A172 (cell line): ENCODE results near the gene NTSR1. TPM values are rescaled to one million over a fixed set of nuclear protein-coding genes. Genes with fewer than 3 reads are reported as not detected.
A peak's percentile ranks its signal among the peaks of the same experiment; 100 is the strongest.

Source experiments
- DNase-seq: peaks from one replicate; pipeline ENCODE4 v3.0.0-alpha.2; 2015; ENCODE audit warnings: low spot score
- total RNA-seq: library from RNA; depleted of rRNA; stranded (reverse); fragments of >200 nt; shearing (Covaris generic); gene quantifications from 2 replicates; pipeline ENCODE4 v1.2.3, GENCODE V29; 2014; rRNA removed

Gene NTSR1
- total RNA-seq = 8.3 and 9.0 TPM in 2 replicates

GRCh38 chr20:62708591-62709536, at the start of gene NTSR1:
TSS of gene NTSR1 (plus strand) at chr20:62708836. CDS start at chr20:62709208, 372 bp downstream.
- DNase-seq = no peak

DNA sequence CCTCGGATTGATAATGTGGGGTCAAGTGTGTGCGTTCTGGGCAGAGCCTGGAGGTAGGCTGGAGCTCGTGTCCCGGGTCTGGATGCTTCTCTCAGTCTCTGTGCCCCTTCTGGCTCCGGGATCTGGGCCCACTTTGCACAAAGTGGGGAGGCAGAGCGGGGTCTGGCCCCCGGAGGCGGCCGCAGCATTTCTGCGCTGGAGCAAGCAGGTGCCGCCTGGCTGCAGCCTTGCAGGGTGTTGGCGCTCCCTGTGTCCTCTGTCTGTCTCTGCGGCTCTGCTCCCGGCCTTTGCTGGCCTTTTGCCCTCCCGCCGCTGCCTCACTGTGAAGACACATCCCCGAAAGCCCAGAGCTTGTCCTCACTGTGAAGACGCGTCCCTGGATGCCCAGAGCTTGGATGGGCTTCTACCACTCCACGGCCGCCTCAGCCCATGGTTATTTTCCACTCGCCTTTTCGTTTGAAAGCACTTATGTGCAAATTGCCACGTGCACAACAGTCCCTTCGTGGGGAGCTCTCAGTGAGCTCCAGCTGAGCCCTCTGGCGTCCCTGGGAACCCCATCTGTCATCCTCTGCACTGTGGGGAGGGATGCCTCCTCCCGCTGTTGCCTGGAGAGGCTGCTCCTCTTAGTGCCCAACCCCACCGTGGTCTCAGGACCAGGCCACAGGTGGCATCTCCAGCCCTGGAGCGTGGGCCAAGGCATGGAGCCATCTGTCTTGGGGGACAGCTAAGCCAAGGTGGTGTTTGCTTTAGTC, 49.0 kb upstream of the NTSR1 start:
- no peak for DNase-seq

- DNase-seq = no peak
These were observed 48.4 kb upstream of the NTSR1 start for GRCh38 chr20:62660240-62660615.

DNA sequence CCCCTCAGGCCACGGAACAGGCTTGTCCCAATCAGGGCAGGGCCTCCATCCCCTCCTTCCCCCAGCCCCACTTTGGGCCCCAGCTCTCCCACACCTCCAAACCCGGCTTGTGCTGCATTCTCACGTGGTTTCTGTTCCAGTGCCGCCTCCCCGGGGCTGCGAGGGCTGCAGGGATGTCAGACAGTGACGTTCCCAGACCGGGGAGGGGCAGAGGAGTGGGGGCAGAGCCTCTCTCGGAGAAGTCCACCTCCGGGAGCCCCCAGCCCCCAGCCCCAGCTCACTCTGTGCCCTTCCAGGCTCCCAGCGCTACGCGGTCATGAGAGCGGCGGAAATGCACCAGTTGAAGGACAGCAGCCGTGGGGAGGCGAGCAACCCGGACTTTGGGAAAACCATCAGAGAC, 47.9 kb upstream of the NTSR1 start:
- DNase-seq = no peak

- no peak for DNase-seq
These were observed 47.0 kb upstream of the NTSR1 start for GRCh38 chr20:62661647-62662046.

DNA sequence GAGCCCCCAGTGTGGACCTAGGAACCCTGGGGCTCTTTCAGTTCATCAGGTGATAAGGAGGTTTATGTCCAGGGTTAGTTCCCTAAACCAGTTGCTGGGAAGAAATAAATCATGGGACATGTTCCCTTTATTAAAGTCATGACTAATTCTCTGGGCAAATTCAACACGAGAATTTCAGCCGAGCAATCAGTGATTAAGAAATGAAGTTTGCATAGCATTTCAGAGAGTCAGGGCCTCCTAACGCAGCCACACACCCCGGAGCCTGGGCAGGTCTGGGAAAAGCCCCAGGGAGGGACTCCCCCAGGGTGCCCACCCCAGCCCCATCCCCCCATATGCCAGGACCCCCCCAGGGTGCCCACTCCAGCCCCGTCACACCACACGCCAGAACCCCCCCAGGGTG, 46.2 kb upstream of the NTSR1 start:
- peak; percentile 90 for DNase-seq

GRCh38 chr20:62663145-62664018, 45.3 kb upstream of the NTSR1 start:
- DNase-seq = no peak

GRCh38 chr20:62664019-62664971, 44.3 kb upstream of the NTSR1 start:
- no peak for DNase-seq

DNA sequence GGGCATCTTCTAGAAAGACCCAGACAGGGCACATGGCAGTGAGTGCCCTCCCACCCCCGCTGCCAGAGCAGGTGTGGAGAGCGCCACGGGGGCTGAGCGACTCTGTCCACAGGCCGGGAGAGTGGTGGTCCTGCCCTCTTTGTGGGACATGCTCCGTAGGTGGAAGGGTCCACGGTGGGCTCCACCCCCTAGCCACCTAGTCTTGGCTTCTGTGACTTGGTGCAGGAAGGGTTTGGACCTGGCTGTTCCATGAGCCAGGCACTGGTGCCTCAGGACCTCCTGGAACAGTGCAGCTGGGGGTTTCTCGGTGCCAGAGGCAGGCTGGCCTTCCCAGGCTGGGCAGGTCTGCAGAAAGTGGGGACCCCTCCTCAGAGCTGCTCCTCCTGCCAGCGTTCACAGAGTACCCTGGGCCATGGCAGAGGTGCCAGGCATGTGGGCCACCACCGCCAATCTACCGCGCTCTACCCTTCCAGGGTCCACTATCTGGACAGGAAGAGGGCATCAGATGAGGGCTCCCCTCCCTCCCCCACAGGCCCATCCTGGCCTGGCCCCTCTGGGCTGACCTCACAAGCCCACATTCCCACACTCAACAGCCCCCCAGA, 43.4 kb upstream of the NTSR1 start:
- no peak for DNase-seq

- peak; percentile 19 for DNase-seq
These were observed 42.6 kb upstream of the NTSR1 start for GRCh38 chr20:62665826-62666735.

DNA sequence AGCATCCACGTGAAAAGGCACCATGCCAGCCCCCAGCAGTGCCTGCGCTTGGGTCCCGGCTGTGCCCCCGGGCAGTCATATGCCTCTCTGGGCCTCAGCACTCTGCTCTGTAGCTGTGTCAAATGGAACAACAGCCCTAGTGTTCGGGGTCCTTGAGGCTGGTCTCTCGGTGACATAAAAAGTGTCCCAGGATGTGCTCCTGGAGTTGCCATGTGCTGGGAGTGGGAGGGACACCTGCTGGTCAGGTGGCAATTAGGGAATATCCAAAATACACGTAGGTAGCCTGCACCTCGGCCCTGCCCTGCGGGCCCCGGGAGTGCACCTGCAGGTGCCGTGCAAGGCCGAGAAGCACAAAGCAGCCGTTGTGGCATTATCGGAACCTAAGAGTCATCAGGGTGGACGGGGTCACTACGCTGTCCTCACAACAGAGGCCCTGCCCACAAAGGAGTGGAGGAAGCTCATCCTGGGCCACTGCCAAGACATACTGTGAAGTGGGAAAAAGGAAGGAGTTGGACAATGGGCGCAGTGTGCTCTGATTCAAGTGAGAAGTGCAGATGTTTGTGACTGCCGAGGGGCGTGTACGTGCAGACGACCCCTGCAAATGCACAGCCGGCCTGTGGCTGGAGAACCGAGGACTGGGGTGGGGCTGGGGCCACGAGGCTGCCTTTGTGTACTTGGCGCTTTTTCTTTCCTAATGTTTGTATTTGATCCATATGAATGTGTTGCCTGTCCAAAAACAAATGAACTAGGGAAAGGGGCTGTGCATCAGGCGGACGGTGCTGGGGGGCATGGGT, 41.7 kb upstream of the NTSR1 start:
- DNase-seq = peak; percentile 90

- no peak for DNase-seq
These were observed 40.9 kb upstream of the NTSR1 start for GRCh38 chr20:62667530-62668440.

DNA sequence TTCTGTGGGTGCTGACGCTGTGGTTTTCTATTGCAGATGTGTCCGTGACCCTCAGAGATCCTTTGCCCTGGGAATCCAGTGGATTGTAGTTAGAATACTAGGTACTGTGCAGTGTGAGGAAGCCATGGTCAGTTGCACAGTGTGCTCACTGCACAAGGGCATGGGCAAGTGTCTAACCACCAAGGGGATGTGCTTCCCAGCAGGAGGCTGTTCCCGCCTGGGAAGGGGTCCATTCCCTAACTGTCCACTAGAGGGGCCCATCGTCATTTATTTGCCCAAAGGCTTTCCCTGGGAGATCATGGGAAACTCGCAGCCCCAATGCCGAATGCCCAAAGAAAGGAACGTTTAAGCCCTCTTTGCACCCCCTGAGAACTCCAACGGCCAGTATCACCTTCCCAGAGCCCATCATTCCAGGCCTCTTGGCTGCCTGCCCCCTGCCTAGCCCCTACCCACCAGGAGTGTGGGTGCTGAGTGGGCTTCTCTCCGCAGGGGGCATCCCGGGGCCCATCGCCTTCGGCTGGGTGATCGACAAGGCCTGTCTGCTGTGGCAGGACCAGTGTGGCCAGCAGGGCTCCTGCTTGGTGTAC, 40.1 kb upstream of the NTSR1 start:
- DNase-seq = peak; percentile 86

DNA sequence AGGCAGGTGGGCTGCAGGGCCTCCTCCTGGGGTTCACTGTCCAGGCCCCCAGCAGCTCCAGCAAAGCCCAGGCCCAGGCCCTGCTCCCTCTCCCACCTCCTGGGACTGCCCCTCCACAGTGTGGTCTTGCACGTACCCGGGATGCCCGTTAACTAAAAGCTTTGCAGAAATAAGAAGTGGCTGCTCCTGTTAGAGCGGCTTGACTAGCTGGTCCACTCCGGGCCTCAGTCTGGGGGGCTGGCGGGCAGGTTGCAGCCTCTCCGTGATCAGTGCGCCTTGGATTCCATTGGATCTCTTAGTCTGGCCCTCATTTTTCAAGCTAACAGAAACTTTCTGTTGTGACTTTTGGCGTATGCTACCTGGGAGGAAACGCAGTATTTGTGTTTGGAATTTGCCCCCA, 39.4 kb upstream of the NTSR1 start:
- no peak for DNase-seq

DNA sequence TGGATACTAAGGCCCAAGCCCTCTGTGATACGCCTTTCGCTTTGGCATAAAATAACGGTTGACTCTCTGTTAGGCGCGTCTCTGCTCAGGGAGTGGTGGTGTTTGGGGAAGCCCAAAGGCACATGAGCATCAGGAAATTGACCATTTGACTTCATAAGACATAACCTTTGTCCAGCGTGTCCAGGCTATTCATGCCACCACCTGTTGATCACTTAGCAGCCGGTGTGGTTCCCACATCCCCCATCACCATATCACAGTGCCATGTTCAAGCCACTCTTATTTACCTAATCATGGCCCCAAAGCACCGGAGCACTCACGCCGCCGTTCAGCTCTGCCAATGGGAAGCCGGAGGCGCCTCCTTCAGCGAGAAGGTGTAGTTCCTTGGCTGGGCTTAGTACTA, 38.5 kb upstream of the NTSR1 start:
- DNase-seq = no peak

DNA sequence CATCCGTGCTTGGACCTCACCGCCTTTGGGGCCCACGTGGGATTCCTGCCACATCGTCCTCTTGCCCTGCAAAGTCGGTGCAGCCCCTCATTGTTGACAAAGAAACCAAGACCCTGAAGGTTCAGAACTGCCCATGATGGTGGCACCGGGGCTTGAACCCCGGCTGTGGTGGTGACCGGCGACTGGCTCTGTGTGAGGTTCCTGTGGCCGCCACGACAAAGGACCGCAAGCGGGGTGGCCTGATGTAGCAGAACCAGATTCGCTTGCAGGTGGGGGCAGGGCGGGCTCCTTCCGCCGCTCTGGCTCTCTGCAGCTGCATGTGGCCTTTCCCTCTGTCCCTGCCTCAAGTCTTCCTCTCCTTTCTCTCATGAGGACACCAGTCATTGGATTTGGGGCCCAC, 37.6 kb upstream of the NTSR1 start:
- no peak for DNase-seq

DNA sequence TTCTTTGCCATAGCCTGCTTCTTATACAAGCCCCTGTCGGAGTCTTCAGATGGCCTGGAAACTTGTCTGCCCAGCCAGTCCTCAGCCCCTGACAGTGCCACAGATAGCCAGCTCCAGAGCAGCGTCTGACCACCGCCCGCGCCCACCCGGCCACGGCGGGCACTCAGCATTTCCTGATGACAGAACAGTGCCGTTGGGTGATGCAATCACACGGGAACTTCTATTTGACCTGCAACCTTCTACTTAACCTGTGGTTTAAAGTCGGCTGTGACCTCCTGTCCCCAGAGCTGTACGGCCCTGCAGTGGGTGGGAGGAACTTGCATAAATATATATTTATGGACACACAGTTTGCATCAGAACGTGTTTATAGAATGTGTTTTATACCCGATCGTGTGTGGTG, 36.9 kb upstream of the NTSR1 start:
- no peak for DNase-seq
